HepG2 (cell line): ENCODE measurements around the gene WIPF3. TPM values are rescaled to one million over a fixed set of nuclear protein-coding genes. Genes with fewer than 3 reads are reported as not detected.

Experiments used
- ATAC-seq: fragments of 200-7000 bp; cut with Tn5 transposase; 3 replicates; pipeline ENCODE4 v1.9.1; 2020; ENCODE audit warnings: mild to moderate bottlenecking, moderate library complexity
- BruUV-seq: library from RNA; stranded (reverse); fragments of 400-500 nt; replicated peaks from 2 replicates; lab custom pipeline; 2021; lab: Mats Ljungman, UMichigan
- CTCF ChIA-PET: fragments of 300-600 bp; formaldehyde crosslinking; extraction: SDS; loops from one replicate; lab custom pipeline; 2021; ENCODE audit warnings: low total read pairs, inconsistent platforms, low intra/inter-chr PET ratio; lab: Yijun Ruan, JAX
- POLR2A ChIA-PET: fragments of 350-600 bp; sonication (Branson Sonifier 250); formaldehyde crosslinking; loops from one replicate; lab custom pipeline; 2020; ENCODE audit warnings: antibody characterized with exemption, inconsistent platforms; lab: Yijun Ruan, JAX
- DNase-seq: peaks from one replicate; pipeline ENCODE4 v3.0.0-alpha.2; 2015; ENCODE audit warnings: low spot score
- FAIRE-seq: peaks from 3 replicates; lab custom pipeline; 2011; peaks lifted over from hg19 to GRCh38; lab: Jason Lieb, UNC
- H2AFZ ChIP-seq: one replicate; pipeline ENCODE4 v1.6.1; 2011; ENCODE audit warnings: low read length, inconsistent platforms
- H3K27ac ChIP-seq: fragments of 300-600 bp; 3 replicates; pipeline ENCODE4 v1.8.0; 2011; ENCODE audit warnings: mixed run types, mild to moderate bottlenecking, mixed read lengths, low read length, inconsistent platforms; ENCODE audit not compliant: insufficient read depth; ENCODE audit errors: extremely low read length
- H3K27me3 ChIP-seq, 2 experiments: fragments of 200-600 bp in 1 of 2; 2 replicates in 1 of 2; 3 replicates in 1 of 2; pipeline versions ENCODE4 v1.6.0 to v1.8.0; 2011; ENCODE audit warnings: low read length in 2 of 2, mild to moderate bottlenecking in 2 of 2, moderate library complexity in 2 of 2, inconsistent platforms in 1 of 2; ENCODE audit not compliant: insufficient read depth in 2 of 2, control insufficient read depth in 1 of 2
- H3K36me3 ChIP-seq, 2 experiments: fragments of 200-600 bp in 1 of 2; replicated peaks in 1 of 2; 2 replicates in 1 of 2; 3 replicates in 1 of 2; pipeline versions ENCODE4 v1.5.1 to v1.8.0; 2011; ENCODE audit warnings: low read length in 2 of 2, inconsistent platforms in 1 of 2; ENCODE audit not compliant: insufficient read depth in 2 of 2, control insufficient read depth in 1 of 2
- H3K4me1 ChIP-seq: 2 replicates; pipeline ENCODE4 v1.5.1; 2012; ENCODE audit warnings: low read length, inconsistent platforms; ENCODE audit not compliant: insufficient read depth
- H3K4me2 ChIP-seq: 2 replicates; pipeline ENCODE4 v1.6.0; 2011; ENCODE audit warnings: low read depth, low read length, inconsistent platforms
- H3K4me3 ChIP-seq, 3 experiments: fragments of 200-600 bp in 1 of 3; sonication (generic), shearing (Covaris generic) in 1 of 3; replicated peaks in 1 of 3; 2 replicates each; pipeline ENCODE4 v1.5.1; 2011 to 2016; ENCODE audit warnings: low read length in 3 of 3, inconsistent platforms in 2 of 3, low read depth in 2 of 3, mild to moderate bottlenecking in 2 of 3, control low read depth in 1 of 3, mixed read lengths in 1 of 3; ENCODE audit not compliant: insufficient read depth in 1 of 3
- H3K79me2 ChIP-seq: one replicate; pipeline ENCODE4 v1.6.1; 2011; ENCODE audit warnings: low read length, inconsistent platforms; ENCODE audit not compliant: insufficient read depth
- H3K9ac ChIP-seq: 2 replicates; pipeline ENCODE4 v1.6.0; 2011; ENCODE audit warnings: mild to moderate bottlenecking, low read depth, low read length, inconsistent platforms; ENCODE audit not compliant: insufficient read depth
- H3K9me3 ChIP-seq: 2 replicates; pipeline ENCODE4 v1.5.1; 2012; ENCODE audit warnings: mild to moderate bottlenecking, low read length
- H4K20me1 ChIP-seq: 2 replicates; pipeline ENCODE4 v1.6.0; 2011; ENCODE audit warnings: inconsistent platforms, mild to moderate bottlenecking, low read length, moderate library complexity; ENCODE audit not compliant: insufficient read depth
- ATRX ChIP-seq: sonication (generic); formaldehyde crosslinking; IDR thresholded peaks from 2 replicates; pipeline ENCODE4 v1.4.0; 2020; ENCODE audit warnings: missing genetic modification reagents, borderline replicate concordance
- GABPB1 ChIP-seq: IDR thresholded peaks from 2 replicates; pipeline ENCODE4 v1.6.1; 2016; ENCODE audit warnings: mild to moderate bottlenecking, missing genetic modification reagents, moderate library complexity, missing compliant biosample characterization
- HOXA5 ChIP-seq: sonication (generic); formaldehyde crosslinking; IDR thresholded peaks from 2 replicates; pipeline ENCODE4 v1.4.0; 2020; ENCODE audit warnings: missing genetic modification reagents
- MXD1 ChIP-seq: sonication (generic); formaldehyde crosslinking; IDR thresholded peaks from 2 replicates; pipeline ENCODE4 v1.4.0; 2020; ENCODE audit warnings: mild to moderate bottlenecking, missing genetic modification reagents
- NFRKB ChIP-seq: fragments of 450-650 bp; IDR thresholded peaks from 2 replicates; pipeline ENCODE4 v1.6.1; 2017
- POGZ ChIP-seq: sonication (generic); formaldehyde crosslinking; IDR thresholded peaks from 2 replicates; pipeline ENCODE4 v1.4.0; 2020; ENCODE audit warnings: mild to moderate bottlenecking, missing genetic modification reagents
- SMARCC2 ChIP-seq: fragments of 450-650 bp; IDR thresholded peaks from 2 replicates; pipeline ENCODE4 v1.6.1; 2017; ENCODE audit warnings: antibody characterized with exemption, mild to moderate bottlenecking
- ZFP1 ChIP-seq: IDR thresholded peaks from 2 replicates; pipeline ENCODE4 v1.6.1; 2016
- ZNF552 ChIP-seq: sonication (generic); formaldehyde crosslinking; IDR thresholded peaks from 2 replicates; pipeline ENCODE4 v1.9.0; 2022; ENCODE audit warnings: missing genetic modification reagents, mild to moderate bottlenecking, borderline replicate concordance
- ZNF75D ChIP-seq: sonication (generic); formaldehyde crosslinking; IDR thresholded peaks from 2 replicates; pipeline ENCODE4 v1.8.1; 2023; ENCODE audit warnings: missing genetic modification reagents, mild to moderate bottlenecking, borderline replicate concordance
- ZNF790 ChIP-seq: sonication (generic); formaldehyde crosslinking; IDR thresholded peaks from 2 replicates; pipeline ENCODE4 v1.8.0; 2022; ENCODE audit warnings: missing genetic modification reagents, mild to moderate bottlenecking, borderline replicate concordance
- WGBS: methylation state at CpG from one replicate; pipeline ENCODE4 v1.1.6; 2017; ENCODE audit warnings: low lambda C conversion rate; 5-methylcytosine and 5-hydroxymethylcytosine counted together
- in situ Hi-C: cut with HindIII; loops from 2 replicates; pipeline ENCODE4 v1.10.0; 2017; ENCODE audit warnings: low pct_unique_long_range_greater_than_20kb; ENCODE audit not compliant: extremely low pct_ligation_motif_present
- intact Hi-C: fragments of 100-400 bp; cut with micrococcal nuclease; formaldehyde crosslinking; loops from one replicate; pipeline ENCODE4 v1.10.0; 2022; ENCODE audit not compliant: unreplicated experiment
- polyA plus RNA-seq, 8 experiments: library from polyadenylated mRNA; depleted of rRNA in 3 of 8; stranded (reverse) in 7 of 8; unstranded in 1 of 8; fragments of >200 nt; fragmentation: Illumina TruSeq in 4 of 8; extraction: Trizol in 4 of 8; gene quantifications; 2 replicates each; pipeline versions ENCODE4 v1.2.1 to v1.2.3, GENCODE V29; 2011 to 2016; ENCODE audit warnings: low read depth in 4 of 8, missing spikeins in 1 of 8, mixed read lengths in 1 of 8; ENCODE audit not compliant: insufficient read depth in 1 of 8
- total RNA-seq, 5 experiments: library from RNA; depleted of rRNA; stranded (reverse); fragments of >200 nt; fragmentation: Illumina TruSeq; extraction: Trizol; gene quantifications; 2 replicates each; pipeline ENCODE4 v1.2.3, GENCODE V29; 2016; ENCODE audit warnings: low read depth in 1 of 5
- TF ChIP-seq, protein P1 (sequence below): sonication (generic); formaldehyde crosslinking; IDR thresholded peaks from 2 replicates; pipeline ENCODE4 v1.4.0; 2020; ENCODE audit warnings: missing genetic modification reagents
- TF ChIP-seq, protein P2 (sequence below): sonication (generic); formaldehyde crosslinking; IDR thresholded peaks from 2 replicates; pipeline ENCODE4 v1.5.0; 2020; ENCODE audit warnings: missing genetic modification reagents, mild to moderate bottlenecking, borderline replicate concordance
- TF ChIP-seq, protein P3 (sequence below): sonication (generic); formaldehyde crosslinking; IDR thresholded peaks from 2 replicates; pipeline ENCODE4 v1.4.0; 2020; ENCODE audit warnings: missing genetic modification reagents, mild to moderate bottlenecking, borderline replicate concordance
- TF ChIP-seq, protein P4 (sequence below): sonication (generic); formaldehyde crosslinking; IDR thresholded peaks from 2 replicates; pipeline ENCODE4 v1.5.0; 2020; ENCODE audit warnings: missing genetic modification reagents, mild to moderate bottlenecking, borderline replicate concordance

Gene WIPF3
- total and polyA plus RNA-seq, 2 of the 13 experiments (the other 11 are each of a cell fraction or from before 2014, with no cell fraction given), result 0.03 TPM; not detected in 1

- intact Hi-C loops (no loop called here), in situ Hi-C loops (no loop called here)
- Histone ChIP-seq H3K9ac (no peak overlapping the region), H3K4me2 (no peak overlapping the region), H3K4me1 (no peaks in the 10 kb centered on the region), H3K27ac (no peak overlapping the region), H3K4me3 (no peak overlapping the region), H3K9me3 (no peaks in the 10 kb centered on the region), H3K36me3 (peaks cover 22 to 60% of the 10 kb centered on the region in 2 experiments), H2AFZ (no peak overlapping the region), H3K79me2 (peaks cover 2% of the 10 kb centered on the region), H3K27me3 (no peaks in the 10 kb centered on the region), H4K20me1 (peaks cover 2% of the 10 kb centered on the region; the same call in 1 of the 2 replicates)
- no peak for FAIRE-seq
- ChIA-PET POLR2A (no interaction called here), CTCF (no interaction called here)
- no peak for ATAC-seq
- BruUV-seq, result no TSS peak
- no peak for DNase-seq
- TF ChIP-seq POGZ (no peak), NFRKB (no peak), SMARCC2 (no peak), ZNF790 (CRISPR knock-in tag) (no peak), ZFP1 (no peak), ZNF75D (CRISPR knock-in tag) (no peak), MXD1 (CRISPR knock-in tag) (no peak), HOXA5 (CRISPR knock-in tag) (no peak), GABPB1 (CRISPR knock-in tag) (no peak), ZNF552 (no peak), ATRX (CRISPR knock-in tag) (no peak)
- TF ChIP-seq, protein P1, sequence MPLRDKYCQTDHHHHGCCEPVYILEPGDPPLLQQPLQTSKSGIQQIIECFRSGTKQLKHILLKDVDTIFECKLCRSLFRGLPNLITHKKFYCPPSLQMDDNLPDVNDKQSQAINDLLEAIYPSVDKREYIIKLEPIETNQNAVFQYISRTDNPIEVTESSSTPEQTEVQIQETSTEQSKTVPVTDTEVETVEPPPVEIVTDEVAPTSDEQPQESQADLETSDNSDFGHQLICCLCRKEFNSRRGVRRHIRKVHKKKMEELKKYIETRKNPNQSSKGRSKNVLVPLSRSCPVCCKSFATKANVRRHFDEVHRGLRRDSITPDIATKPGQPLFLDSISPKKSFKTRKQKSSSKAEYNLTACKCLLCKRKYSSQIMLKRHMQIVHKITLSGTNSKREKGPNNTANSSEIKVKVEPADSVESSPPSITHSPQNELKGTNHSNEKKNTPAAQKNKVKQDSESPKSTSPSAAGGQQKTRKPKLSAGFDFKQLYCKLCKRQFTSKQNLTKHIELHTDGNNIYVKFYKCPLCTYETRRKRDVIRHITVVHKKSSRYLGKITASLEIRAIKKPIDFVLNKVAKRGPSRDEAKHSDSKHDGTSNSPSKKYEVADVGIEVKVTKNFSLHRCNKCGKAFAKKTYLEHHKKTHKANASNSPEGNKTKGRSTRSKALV (CRISPR knock-in tag), result no peak
- TF ChIP-seq, protein P2, sequence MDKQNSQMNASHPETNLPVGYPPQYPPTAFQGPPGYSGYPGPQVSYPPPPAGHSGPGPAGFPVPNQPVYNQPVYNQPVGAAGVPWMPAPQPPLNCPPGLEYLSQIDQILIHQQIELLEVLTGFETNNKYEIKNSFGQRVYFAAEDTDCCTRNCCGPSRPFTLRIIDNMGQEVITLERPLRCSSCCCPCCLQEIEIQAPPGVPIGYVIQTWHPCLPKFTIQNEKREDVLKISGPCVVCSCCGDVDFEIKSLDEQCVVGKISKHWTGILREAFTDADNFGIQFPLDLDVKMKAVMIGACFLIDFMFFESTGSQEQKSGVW (CRISPR knock-in tag), result no peak
- TF ChIP-seq, protein P3, sequence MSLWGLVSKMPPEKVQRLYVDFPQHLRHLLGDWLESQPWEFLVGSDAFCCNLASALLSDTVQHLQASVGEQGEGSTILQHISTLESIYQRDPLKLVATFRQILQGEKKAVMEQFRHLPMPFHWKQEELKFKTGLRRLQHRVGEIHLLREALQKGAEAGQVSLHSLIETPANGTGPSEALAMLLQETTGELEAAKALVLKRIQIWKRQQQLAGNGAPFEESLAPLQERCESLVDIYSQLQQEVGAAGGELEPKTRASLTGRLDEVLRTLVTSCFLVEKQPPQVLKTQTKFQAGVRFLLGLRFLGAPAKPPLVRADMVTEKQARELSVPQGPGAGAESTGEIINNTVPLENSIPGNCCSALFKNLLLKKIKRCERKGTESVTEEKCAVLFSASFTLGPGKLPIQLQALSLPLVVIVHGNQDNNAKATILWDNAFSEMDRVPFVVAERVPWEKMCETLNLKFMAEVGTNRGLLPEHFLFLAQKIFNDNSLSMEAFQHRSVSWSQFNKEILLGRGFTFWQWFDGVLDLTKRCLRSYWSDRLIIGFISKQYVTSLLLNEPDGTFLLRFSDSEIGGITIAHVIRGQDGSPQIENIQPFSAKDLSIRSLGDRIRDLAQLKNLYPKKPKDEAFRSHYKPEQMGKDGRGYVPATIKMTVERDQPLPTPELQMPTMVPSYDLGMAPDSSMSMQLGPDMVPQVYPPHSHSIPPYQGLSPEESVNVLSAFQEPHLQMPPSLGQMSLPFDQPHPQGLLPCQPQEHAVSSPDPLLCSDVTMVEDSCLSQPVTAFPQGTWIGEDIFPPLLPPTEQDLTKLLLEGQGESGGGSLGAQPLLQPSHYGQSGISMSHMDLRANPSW (CRISPR knock-in tag), result no peak
- TF ChIP-seq, protein P4, sequence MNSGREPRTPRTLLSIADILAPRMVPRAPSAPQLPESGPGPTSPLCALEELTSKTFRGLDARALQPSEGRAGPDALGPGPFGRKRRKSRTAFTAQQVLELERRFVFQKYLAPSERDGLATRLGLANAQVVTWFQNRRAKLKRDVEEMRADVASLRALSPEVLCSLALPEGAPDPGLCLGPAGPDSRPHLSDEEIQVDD, result no peak
- 96% methylated on average over 3 of the region's 3 CpGs for WGBS
Observed at GRCh38 chr7:29956487-29956836, 150.2 kb downstream of the WIPF3 start.
